ENCODE measurements around the gene FAM107B.

The FAM107B gene

GRCh38 chr10:14543046-14543903 is 231.4 kb downstream of the FAM107B start:
- no peak for TF ChIP-seq CTCF (IDR thresholded peaks at IDR 0.05)
- Histone ChIP-seq H3K27ac (peak overlapping the region; percentile 95), H3K27me3 (no peaks in the 10 kb centered on the region), H3K4me3 (ENCODE audit: low read depth in 1 of 2, low read length in 1 of 2) (peak overlapping the region in 1 of 2 experiments; percentile 5), H3K36me3 (peaks cover 14% of the 10 kb centered on the region), H3K9me3 (no peaks in the 10 kb centered on the region), H3K4me1 (ENCODE audit: control insufficient read depth in 1 of 2, insufficient read depth in 1 of 2, low read depth in 1 of 2, low read length in 1 of 2) (peaks cover 77 to 95% of the 10 kb centered on the region in 2 experiments)

- Histone ChIP-seq H3K36me3 (peaks cover 9% of the 10 kb centered on the region), H3K4me3 (ENCODE audit: low read depth in 1 of 2, low read length in 1 of 2) (no peak overlapping the region), H3K4me1 (ENCODE audit: control insufficient read depth in 1 of 2, insufficient read depth in 1 of 2, low read depth in 1 of 2, low read length in 1 of 2) (peaks cover 71 to 94% of the 10 kb centered on the region in 2 experiments), H3K9me3 (no peaks in the 10 kb centered on the region), H3K27ac (peak overlapping the region; percentile 95), H3K27me3 (no peaks in the 10 kb centered on the region)
- TF ChIP-seq CTCF (IDR thresholded peaks at IDR 0.05): no peak
Observed at GRCh38 chr10:14541379-14541778, 233.3 kb downstream of the FAM107B start.

- Histone ChIP-seq H3K36me3 (peaks cover 9% of the 10 kb centered on the region), H3K27ac (peak overlapping the region; percentile 95), H3K4me1 (ENCODE audit: control insufficient read depth in 1 of 2, insufficient read depth in 1 of 2, low read depth in 1 of 2, low read length in 1 of 2) (peaks cover 71 to 94% of the 10 kb centered on the region in 2 experiments), H3K4me3 (ENCODE audit: low read depth in 1 of 2, low read length in 1 of 2) (no peak overlapping the region), H3K9me3 (no peaks in the 10 kb centered on the region), H3K27me3 (no peaks in the 10 kb centered on the region)
- no peak for TF ChIP-seq CTCF (IDR thresholded peaks at IDR 0.05)
Observed at GRCh38 chr10:14540611-14541010, 234.1 kb downstream of the FAM107B start.

- Histone ChIP-seq H3K27me3 (no peaks in the 10 kb centered on the region), H3K4me3 (ENCODE audit: low read depth in 1 of 2, low read length in 1 of 2) (no peak overlapping the region), H3K27ac (peak overlapping the region; percentile 95), H3K4me1 (ENCODE audit: control insufficient read depth in 1 of 2, insufficient read depth in 1 of 2, low read depth in 1 of 2, low read length in 1 of 2) (peaks cover 67 to 91% of the 10 kb centered on the region in 2 experiments), H3K36me3 (peaks cover 9% of the 10 kb centered on the region), H3K9me3 (no peaks in the 10 kb centered on the region)
- TF ChIP-seq CTCF (IDR thresholded peaks at IDR 0.05): no peak
Observed at GRCh38 chr10:14540062-14540461, 234.6 kb downstream of the FAM107B start.

GRCh38 chr10:14539176-14539575 is 235.5 kb downstream of the FAM107B start:
- Histone ChIP-seq H3K36me3 (peaks cover 15% of the 10 kb centered on the region), H3K27me3 (no peaks in the 10 kb centered on the region), H3K9me3 (no peaks in the 10 kb centered on the region), H3K27ac (peak overlapping the region; percentile 95), H3K4me1 (ENCODE audit: control insufficient read depth in 1 of 2, insufficient read depth in 1 of 2, low read depth in 1 of 2, low read length in 1 of 2) (peaks cover 59 to 82% of the 10 kb centered on the region in 2 experiments), H3K4me3 (ENCODE audit: low read depth in 1 of 2, low read length in 1 of 2) (no peak overlapping the region)
- TF ChIP-seq CTCF (IDR thresholded peaks at IDR 0.05): no peak
